Calu3 (cell line): ENCODE measurements around the gene NEMP2. TPM values are rescaled to one million over a fixed set of nuclear protein-coding genes. Genes with fewer than 3 reads are reported as not detected.

Experiments used
- BruUV-seq: library from RNA; stranded (reverse); fragments of 400-500 nt; replicated peaks from 2 replicates; lab custom pipeline; 2021; lab: Mats Ljungman, UMichigan
- CTCF ChIA-PET: fragments of 300-600 bp; sonication (Branson Sonifier 250); formaldehyde crosslinking; loops from one replicate; lab custom pipeline; 2022; ENCODE audit warnings: antibody characterized with exemption; lab: Charles Lee
- DNase-seq: peaks from one replicate; pipeline ENCODE4 v3.0.0; 2022
- H3K27ac Mint-ChIP-seq: one replicate; pipeline ENCODE4 v1.8.0; 2022; ENCODE audit warnings: mixed read lengths; ENCODE audit not compliant: unreplicated experiment
- H3K27me3 Mint-ChIP-seq: one replicate; pipeline ENCODE4 v1.8.0; 2022; ENCODE audit warnings: mixed read lengths; ENCODE audit not compliant: unreplicated experiment
- H3K36me3 Mint-ChIP-seq: one replicate; pipeline ENCODE4 v1.8.0; 2022; ENCODE audit warnings: mild to moderate bottlenecking, moderate library complexity, mixed read lengths; ENCODE audit not compliant: insufficient read depth, unreplicated experiment
- H3K4me1 Mint-ChIP-seq: one replicate; pipeline ENCODE4 v1.8.0; 2022; ENCODE audit warnings: mild to moderate bottlenecking, low read depth, mixed read lengths; ENCODE audit not compliant: unreplicated experiment
- H3K4me3 Mint-ChIP-seq: one replicate; pipeline ENCODE4 v1.8.0; 2022; ENCODE audit warnings: mild to moderate bottlenecking, low read depth, moderate library complexity, mixed read lengths; ENCODE audit not compliant: unreplicated experiment
- H3K9me3 Mint-ChIP-seq: one replicate; pipeline ENCODE4 v1.8.0; 2022; ENCODE audit warnings: low read depth, mixed read lengths; ENCODE audit not compliant: unreplicated experiment
- CTCF ChIP-seq: fragments of 200-600 bp; IDR thresholded peaks from one replicate; pipeline ENCODE4 v1.8.0; 2022; ENCODE audit warnings: antibody characterized with exemption; ENCODE audit not compliant: unreplicated experiment
- intact Hi-C: fragments of 100-400 bp; cut with micrococcal nuclease; formaldehyde crosslinking; loops from one replicate; pipeline ENCODE4 v1.10.0; 2022; ENCODE audit not compliant: unreplicated experiment
- total RNA-seq: library from RNA; stranded (reverse); gene quantifications from 2 replicates; pipeline ENCODE4 v1.2.3, GENCODE V29; 2022

Gene NEMP2
- total RNA-seq, 1 experiment from 2014 or later = 10.2 TPM

DNA sequence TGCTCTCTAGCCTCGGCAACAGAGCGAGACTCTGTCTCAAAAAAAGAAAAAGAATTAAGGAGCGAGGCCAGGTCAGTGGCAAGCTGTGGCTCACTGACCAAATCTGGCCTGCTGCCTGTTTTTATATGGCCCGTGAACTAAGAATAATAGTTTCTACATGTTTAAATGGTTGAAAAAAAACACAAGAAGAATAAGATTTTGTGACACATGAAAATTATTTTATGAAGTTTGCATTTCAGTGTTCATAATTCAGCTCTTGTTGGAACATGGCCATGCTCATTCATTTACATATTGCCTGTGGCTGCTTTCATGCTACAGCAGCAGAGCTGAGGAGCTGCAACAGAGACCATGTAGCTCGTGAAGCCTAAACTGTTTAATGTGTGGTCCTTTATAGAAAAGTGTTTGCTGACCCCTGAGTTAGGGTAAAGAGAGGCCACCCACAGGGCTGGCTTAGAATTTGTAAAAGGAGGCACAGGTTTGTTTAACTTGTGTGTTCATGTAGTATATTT, 66.9 kb downstream of the NEMP2 start:
- intact Hi-C loops = loop anchor here (2.0 kb wide), 1 partner anchor 59 kb away; the partner anchor contains the start of gene MFSD6
- no TSS peak for BruUV-seq
- TF ChIP-seq CTCF = no peak
- no peak overlapping the region for H3K4me3 Mint-ChIP-seq
- no peaks in the 10 kb centered on the region for H3K27me3 Mint-ChIP-seq
- peaks cover 4% of the 10 kb centered on the region for H3K9me3 Mint-ChIP-seq
- peaks cover 6% of the 10 kb centered on the region for H3K36me3 Mint-ChIP-seq
- DNase-seq = no peak
- H3K27ac Mint-ChIP-seq = peak overlapping the region; percentile 76
- peaks cover 36% of the 10 kb centered on the region for H3K4me1 Mint-ChIP-seq
- CTCF ChIA-PET = interaction anchor here (0.7 kb wide), 1 partner anchor 43 kb away, joined by 3 read pairs; no protein-coding TSS in a partner anchor

DNA sequence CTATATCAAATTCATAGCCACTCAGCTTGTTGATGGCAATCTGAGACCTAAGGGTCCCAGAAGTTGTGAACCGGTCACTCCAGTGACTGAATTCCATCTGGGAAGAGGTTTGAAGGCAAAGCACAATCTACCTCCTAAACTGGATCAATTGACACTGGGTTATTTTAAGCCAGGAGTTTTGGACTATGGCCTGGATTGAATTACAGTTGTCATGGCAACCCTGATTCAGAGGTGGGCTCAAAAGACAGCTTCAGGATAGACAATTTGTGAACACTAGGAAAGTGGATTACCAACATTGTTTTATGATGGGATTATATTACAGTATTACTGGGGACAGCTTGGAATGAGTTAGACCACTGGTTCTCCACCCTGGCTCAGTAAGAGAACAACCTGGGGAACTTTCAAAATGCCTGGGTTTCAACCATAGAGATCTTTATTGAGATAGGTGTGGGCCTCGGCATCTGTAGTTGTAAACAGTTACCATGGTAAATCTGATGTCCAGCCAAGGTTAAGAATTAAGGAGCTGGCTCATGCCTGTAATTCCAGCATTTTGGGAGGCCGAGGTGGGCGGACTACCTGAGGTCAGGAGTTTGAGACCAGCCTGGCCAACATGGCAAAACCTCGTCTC, 67.6 kb downstream of the NEMP2 start:
- no peak for DNase-seq

GRCh38 chr2:190465060-190465459, 69.5 kb downstream of the NEMP2 start:
- no peak for DNase-seq
- intact Hi-C loops = no loop called here
- Mint-ChIP-seq H3K9me3 (no peaks in the 10 kb centered on the region), H3K36me3 (peaks cover 6% of the 10 kb centered on the region), H3K4me1 (peaks cover 34% of the 10 kb centered on the region), H3K4me3 (no peak overlapping the region), H3K27ac (no peak overlapping the region), H3K27me3 (no peaks in the 10 kb centered on the region)
- CTCF ChIA-PET = no interaction called here
- no peak for TF ChIP-seq CTCF
- no TSS peak for BruUV-seq

More for the DNA sequence above, 67.6 kb downstream of the NEMP2 start:
- intact Hi-C loops = no loop called here
- BruUV-seq = no TSS peak
- H3K4me1 Mint-ChIP-seq = peaks cover 36% of the 10 kb centered on the region
- peaks cover 6% of the 10 kb centered on the region for H3K36me3 Mint-ChIP-seq
- H3K9me3 Mint-ChIP-seq = no peaks in the 10 kb centered on the region
- no peak overlapping the region for H3K4me3 Mint-ChIP-seq
- no peaks in the 10 kb centered on the region for H3K27me3 Mint-ChIP-seq
- CTCF ChIA-PET = no interaction called here
- H3K27ac Mint-ChIP-seq = no peak overlapping the region
- TF ChIP-seq CTCF = no peak

- Mint-ChIP-seq H3K4me3 (no peak overlapping the region), H3K27me3 (no peaks in the 10 kb centered on the region), H3K4me1 (peaks cover 10% of the 10 kb centered on the region), H3K36me3 (peaks cover 5% of the 10 kb centered on the region), H3K27ac (no peak overlapping the region), H3K9me3 (no peaks in the 10 kb centered on the region)
- no peak for DNase-seq
- intact Hi-C loops = no loop called here
- no TSS peak for BruUV-seq
- CTCF ChIA-PET = no interaction called here
- TF ChIP-seq CTCF = no peak
Observed at GRCh38 chr2:190462611-190463010, 71.9 kb downstream of the NEMP2 start.
